Activated CD4-positive, alpha-beta T cell treated with anti-CD3 and anti-CD28 coated beads, Interleukin-2, amount 10 ng/mL, durations not matched to agents 24 days and 14 days (primary cell): ENCODE measurements around the gene CORO7. TPM values are rescaled to one million over a fixed set of nuclear protein-coding genes. Genes with fewer than 3 reads are reported as not detected.
"Not testable (repeated sequence)": the region's sequence is repeated elsewhere in the genome, so short reads cannot be mapped to it uniquely, and the experiment has no call there.

Experiments used
- DNase-seq: peaks from one replicate; pipeline ENCODE4 v3.0.0; 2022
- H3K27ac Mint-ChIP-seq: one replicate; pipeline ENCODE4 v1.8.0; 2022; ENCODE audit warnings: mild to moderate bottlenecking, mixed read lengths
- H3K27me3 Mint-ChIP-seq: one replicate; pipeline ENCODE4 v1.8.0; 2022; ENCODE audit warnings: mixed read lengths
- H3K36me3 Mint-ChIP-seq: one replicate; pipeline ENCODE4 v1.8.0; 2022; ENCODE audit warnings: low read depth, mild to moderate bottlenecking, mixed read lengths
- H3K4me1 Mint-ChIP-seq: one replicate; pipeline ENCODE4 v1.8.0; 2021; ENCODE audit warnings: mixed read lengths
- H3K4me3 Mint-ChIP-seq: one replicate; pipeline ENCODE4 v1.8.0; 2022; ENCODE audit warnings: mild to moderate bottlenecking, moderate library complexity, mixed read lengths
- H3K9me3 Mint-ChIP-seq: one replicate; pipeline ENCODE4 v1.8.0; 2021; ENCODE audit warnings: mixed read lengths
- intact Hi-C: fragments of 100-400 bp; cut with micrococcal nuclease; formaldehyde crosslinking; loops from one replicate; pipeline ENCODE4 v1.15.1; 2023
- total RNA-seq: library from RNA; stranded (reverse); gene quantifications from 2 replicates; pipeline ENCODE4 v1.2.3, GENCODE V29; 2022

CORO7 gene
- total RNA-seq, 1 donor from 2014 or later = 93.3 TPM

DNA sequence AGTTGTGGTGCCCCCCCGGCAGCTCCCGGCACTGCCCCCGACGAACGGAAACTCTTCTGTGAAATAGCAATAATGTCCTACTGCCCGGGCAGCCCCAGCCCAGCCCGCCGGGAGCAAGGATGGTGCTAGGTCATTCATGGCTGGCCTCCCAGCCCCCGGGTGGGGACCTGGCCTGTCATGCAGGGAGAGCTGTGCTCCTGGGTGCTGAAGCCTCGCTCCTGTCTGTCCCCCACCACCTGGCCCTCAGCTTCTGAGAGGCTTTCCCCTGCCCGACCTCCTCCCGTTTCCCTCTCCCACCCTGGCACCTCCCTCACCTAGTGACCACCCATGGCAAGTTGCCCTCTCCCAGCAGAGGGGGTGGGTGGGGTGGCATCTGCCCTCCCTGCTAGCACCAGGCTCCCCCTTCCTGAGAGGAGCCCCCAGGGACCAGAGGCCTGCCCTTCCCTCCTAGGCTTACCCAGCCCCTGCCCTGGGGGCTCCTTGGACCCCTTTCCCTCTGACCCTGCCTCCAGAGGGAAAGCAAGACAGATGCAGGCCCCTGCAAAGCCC is 78.8 kb downstream of the CORO7 start:
- intact Hi-C loops = no loop called here
- Mint-ChIP-seq H3K27me3 (no peaks in the 10 kb centered on the region), H3K27ac (no peak overlapping the region), H3K4me3 (no peak overlapping the region), H3K4me1 (no peaks in the 10 kb centered on the region), H3K36me3 (peaks cover 5% of the 10 kb centered on the region), H3K9me3 (no peaks in the 10 kb centered on the region)
- no peak for DNase-seq

DNA sequence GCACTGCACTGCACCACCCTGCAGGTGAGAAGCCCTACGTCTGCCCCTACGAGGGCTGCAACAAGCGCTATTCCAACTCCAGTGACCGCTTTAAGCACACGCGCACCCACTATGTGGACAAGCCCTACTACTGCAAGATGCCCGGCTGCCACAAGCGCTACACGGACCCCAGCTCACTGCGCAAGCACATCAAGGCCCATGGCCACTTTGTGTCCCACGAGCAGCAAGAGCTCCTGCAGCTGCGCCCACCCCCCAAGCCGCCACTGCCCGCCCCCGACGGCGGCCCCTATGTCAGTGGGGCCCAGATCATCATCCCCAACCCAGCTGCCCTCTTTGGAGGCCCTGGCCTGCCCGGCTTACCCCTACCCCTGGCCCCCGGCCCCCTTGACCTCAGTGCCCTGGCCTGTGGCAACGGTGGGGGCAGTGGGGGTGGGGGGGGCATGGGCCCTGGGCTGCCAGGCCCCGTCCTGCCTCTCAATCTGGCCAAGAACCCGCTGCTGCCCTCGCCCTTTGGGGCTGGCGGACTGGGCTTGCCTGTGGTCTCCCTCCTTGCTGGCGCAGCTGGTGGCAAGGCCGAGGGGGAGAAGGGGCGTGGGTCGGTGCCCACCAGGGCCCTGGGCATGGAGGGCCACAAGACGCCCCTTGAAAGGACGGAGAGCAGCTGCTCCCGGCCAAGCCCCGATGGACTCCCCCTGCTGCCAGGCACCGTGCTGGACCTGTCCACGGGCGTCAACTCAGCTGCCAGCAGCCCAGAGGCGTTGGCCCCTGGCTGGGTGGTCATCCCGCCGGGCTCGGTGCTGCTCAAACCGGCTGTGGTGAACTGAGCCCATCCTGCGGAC is 79.5 kb downstream of the CORO7 start:
- no peak overlapping the region for H3K27ac Mint-ChIP-seq
- H3K9me3 Mint-ChIP-seq = no peaks in the 10 kb centered on the region
- H3K4me1 Mint-ChIP-seq = no peaks in the 10 kb centered on the region
- no peak overlapping the region for H3K4me3 Mint-ChIP-seq
- peaks cover 5% of the 10 kb centered on the region for H3K36me3 Mint-ChIP-seq
- intact Hi-C loops = no loop called here
- no peak for DNase-seq
- no peaks in the 10 kb centered on the region for H3K27me3 Mint-ChIP-seq

DNA sequence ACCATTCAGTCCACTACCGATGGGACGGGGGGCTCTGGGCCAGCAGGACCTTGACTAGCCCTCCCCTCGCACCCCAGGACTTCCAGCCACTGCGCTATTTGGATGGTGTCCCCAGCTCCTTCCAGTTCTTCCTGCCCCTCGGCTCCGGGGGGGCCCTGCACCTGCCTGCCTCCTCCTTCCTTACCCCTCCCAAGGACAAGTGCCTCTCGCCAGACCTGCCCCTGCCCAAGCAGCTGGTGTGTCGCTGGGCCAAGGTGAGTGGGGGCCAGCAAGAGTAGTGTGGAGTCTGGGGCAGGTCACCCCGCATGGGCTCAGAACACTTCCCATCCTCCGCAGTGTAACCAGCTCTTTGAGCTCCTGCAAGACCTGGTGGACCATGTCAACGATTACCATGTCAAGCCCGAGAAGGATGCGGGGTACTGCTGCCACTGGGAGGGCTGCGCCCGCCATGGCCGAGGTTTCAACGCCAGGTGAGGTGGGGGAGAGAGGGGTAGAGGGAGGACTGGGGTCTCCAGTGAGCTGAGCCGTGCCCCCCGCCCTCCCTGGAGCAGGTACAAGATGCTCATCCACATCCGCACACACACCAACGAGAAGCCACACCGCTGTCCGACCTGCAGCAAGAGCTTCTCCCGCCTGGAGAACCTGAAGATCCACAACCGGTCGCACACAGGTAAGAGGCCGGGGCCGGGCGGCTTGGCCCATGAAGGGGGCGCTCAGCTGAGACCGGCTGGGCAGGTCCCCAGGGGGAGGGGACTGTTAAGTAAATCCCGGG is 81.5 kb downstream of the CORO7 start:
- intact Hi-C loops = no loop called here
- no peak overlapping the region for H3K27ac Mint-ChIP-seq
- H3K36me3 Mint-ChIP-seq = peaks cover 2% of the 10 kb centered on the region
- DNase-seq = no peak
- H3K9me3 Mint-ChIP-seq = no peaks in the 10 kb centered on the region
- no peaks in the 10 kb centered on the region for H3K4me1 Mint-ChIP-seq
- H3K27me3 Mint-ChIP-seq = no peaks in the 10 kb centered on the region
- H3K4me3 Mint-ChIP-seq = no peak overlapping the region

DNA sequence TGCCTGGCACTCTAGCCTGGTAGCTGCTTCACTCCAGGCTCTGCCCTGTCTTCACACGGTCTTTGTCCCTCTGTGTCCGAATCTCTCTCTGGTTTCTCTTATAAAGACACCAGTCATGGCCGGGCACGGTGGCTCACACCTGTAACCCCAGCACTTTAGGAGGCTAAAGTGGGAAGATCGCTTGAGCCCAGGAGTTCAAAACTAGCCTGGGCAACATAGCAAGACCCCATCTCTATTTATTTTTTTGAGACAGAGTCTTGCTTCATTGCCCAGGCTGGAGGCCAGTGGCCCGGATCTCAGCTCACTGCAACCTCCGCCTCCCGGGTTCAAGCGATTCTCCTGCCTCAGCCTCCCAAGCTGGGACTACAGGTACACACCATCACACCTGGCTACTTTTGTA is 82.7 kb downstream of the CORO7 start:
- H3K27ac Mint-ChIP-seq, H3K36me3 Mint-ChIP-seq, H3K27me3 Mint-ChIP-seq, DNase-seq, H3K4me3 Mint-ChIP-seq, H3K4me1 Mint-ChIP-seq, H3K9me3 Mint-ChIP-seq, intact Hi-C loops: not testable (repeated sequence)

DNA sequence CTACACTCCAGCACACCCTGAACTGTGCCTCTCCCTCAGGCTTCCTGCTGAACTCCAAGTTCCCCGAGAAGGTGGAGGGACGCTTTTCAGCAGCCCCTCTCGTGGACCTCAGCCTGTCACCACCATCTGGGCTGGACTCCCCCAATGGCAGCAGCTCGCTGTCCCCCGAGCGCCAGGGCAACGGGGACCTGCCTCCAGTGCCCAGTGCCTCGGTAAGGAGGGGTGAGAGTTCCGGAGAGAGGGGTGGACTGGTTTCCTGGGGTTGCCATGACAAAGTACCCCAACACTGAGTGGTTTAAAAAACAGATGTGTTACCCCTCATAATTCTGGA is 83.1 kb downstream of the CORO7 start:
- H3K27ac Mint-ChIP-seq = no peak overlapping the region
- DNase-seq = no peak
- no peaks in the 10 kb centered on the region for H3K9me3 Mint-ChIP-seq
- peaks cover 2% of the 10 kb centered on the region for H3K27me3 Mint-ChIP-seq
- intact Hi-C loops = no loop called here
- H3K4me3 Mint-ChIP-seq = no peak overlapping the region
- H3K4me1 Mint-ChIP-seq = no peaks in the 10 kb centered on the region
- no peaks in the 10 kb centered on the region for H3K36me3 Mint-ChIP-seq

DNA sequence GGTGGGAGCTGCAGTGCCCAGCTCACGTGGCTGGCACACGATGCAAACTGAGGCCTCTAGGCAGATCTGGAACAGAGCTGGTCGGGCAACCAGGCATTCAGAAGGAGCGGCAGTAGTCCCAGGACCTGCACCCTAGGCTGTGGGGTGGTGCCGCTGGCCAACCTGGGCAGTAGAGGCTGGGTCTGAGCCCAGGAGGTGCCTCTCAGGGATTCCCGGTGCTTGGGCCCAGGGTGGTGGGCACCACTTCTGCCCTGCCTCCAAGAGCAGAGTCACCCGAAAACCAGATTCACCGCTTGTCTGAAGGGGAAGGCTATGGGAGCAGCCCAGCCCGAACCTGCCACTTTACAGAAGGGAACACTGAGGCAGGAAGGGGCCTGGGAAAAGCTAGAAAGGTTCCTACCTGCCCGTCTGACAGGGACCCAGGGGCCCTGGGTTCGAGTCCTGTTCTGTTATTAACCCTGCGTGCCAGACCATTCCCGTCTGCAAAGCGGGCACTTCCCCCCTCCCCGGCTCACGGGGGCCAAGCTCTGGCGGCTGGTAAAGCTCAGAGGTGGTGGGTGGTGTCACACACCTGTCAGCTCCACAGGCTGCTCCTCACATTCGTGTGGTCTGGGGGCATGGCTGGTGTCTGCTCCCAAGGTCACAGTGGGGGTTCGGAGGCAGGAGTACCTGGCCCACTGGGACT is 83.6 kb downstream of the CORO7 start:
- intact Hi-C loops = no loop called here
- Mint-ChIP-seq H3K27me3 (peaks cover 5% of the 10 kb centered on the region), H3K9me3 (no peaks in the 10 kb centered on the region), H3K27ac (no peak overlapping the region), H3K4me1 (no peaks in the 10 kb centered on the region), H3K36me3 (no peaks in the 10 kb centered on the region), H3K4me3 (no peak overlapping the region)
- DNase-seq = no peak

DNA sequence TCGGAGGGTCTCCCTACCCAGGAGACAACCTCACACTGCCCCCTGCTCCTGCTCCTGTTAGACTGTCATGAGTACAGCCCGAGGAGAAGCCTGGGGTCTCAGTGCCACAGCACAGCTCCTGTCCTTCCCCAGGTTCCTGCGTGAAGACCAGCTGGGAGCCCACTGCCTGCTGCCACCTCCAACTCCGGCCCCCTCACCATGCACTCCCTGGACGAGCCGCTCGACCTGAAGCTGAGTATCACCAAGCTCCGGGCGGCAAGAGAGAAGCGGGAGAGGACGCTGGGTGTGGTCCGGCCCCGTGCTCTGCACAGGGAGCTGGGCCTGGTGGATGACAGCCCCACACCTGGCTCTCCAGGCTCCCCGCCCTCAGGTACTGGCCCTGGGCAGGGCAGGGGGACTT is 84.3 kb downstream of the CORO7 start:
- H3K4me3 Mint-ChIP-seq = no peak overlapping the region

DNA sequence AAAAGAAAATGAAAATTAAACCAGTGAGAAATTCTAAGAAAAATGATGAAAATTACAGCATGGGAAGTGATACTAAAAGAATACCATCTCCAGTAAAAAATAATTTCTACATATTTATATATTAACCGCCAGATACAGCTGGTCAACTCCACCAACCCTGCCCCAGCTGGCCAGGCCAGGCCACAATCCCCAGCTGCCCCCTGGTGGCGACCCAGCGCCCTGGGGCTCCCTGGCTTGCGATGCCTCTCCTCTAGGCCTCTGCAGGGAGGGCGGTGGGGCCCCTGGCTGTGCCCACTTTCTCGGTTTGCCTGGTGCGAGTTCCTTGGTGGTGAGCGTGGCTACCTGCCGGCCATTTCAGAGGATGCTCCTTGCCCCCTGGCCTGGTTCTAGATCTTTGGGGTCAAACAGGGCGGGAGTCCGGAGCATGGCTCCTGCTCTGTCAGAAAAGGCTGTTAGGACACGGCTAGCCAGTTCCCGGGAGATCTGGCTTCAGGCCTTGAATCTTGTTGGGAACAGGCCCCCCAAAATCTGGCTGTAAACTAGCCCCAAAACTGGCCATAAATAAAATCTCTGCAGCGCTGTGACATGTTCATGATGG is 86.0 kb downstream of the CORO7 start:
- H3K4me1 Mint-ChIP-seq = no peaks in the 10 kb centered on the region
- peaks cover 8% of the 10 kb centered on the region for H3K27me3 Mint-ChIP-seq
- DNase-seq = peak; percentile 92
- no peaks in the 10 kb centered on the region for H3K9me3 Mint-ChIP-seq
- H3K4me3 Mint-ChIP-seq = no peak overlapping the region
- intact Hi-C loops = loop anchor here (1.0 kb wide), 1 partner anchor 42 kb away; no protein-coding TSS in a partner anchor
- no peak overlapping the region for H3K27ac Mint-ChIP-seq
- no peaks in the 10 kb centered on the region for H3K36me3 Mint-ChIP-seq

More for the DNA sequence above, 84.3 kb downstream of the CORO7 start:
- no peak overlapping the region for H3K27ac Mint-ChIP-seq
- H3K9me3 Mint-ChIP-seq = no peaks in the 10 kb centered on the region
- H3K36me3 Mint-ChIP-seq = no peaks in the 10 kb centered on the region
- no peaks in the 10 kb centered on the region for H3K4me1 Mint-ChIP-seq
- peaks cover 5% of the 10 kb centered on the region for H3K27me3 Mint-ChIP-seq
- DNase-seq = no peak
- intact Hi-C loops = no loop called here

DNA sequence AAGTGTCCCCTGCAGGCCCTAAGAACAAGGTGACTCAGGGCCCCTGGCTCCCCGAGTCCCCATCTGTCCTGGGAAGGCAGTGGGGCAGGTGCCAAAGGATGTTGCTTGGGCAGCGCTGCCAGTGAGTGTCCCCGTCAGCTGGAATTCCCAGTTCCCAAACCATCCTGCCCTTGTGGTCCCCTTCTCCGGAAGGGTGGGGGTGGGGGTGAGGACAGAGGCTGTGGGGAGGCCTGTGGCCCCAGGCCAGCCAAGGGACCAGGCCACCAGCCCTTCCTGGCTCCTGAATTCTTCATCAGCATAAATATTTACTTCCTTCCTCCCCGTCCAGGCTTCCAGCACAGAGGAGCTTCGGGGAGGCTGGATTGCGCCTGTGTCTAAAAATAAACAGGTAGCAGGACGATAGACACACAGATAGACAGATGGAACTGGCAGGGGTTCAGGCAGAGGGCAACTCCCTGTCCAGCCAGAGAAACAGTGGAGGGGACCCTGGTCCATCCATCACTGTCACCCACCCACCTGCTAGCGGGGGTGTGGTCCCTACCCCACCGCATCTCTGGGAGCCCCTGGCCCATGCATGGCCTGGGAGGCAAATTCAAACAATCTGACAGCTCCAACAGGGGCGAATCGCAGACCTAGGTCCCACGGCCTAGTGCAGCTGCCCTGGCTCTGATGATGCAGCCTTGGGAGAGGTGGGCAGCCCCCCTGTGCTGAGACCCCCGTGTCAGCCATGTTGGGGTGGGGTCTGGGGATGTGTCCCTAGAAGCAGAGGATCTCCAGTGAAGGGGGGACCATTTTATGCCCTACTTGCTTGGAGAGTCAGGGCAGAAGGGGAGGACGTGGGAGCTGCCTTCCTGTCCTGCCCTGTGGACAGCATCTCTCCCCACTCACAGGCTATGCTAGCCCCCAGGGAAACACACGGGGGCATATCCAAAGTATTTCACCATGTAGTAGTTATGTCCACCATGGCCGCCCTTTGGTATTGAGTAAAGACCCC is 87.3 kb downstream of the CORO7 start:
- intact Hi-C loops = loop anchor here (2.0 to 5.0 kb wide), 2 partner anchors 20 to 57 kb away; partner anchors contain the start of gene TFAP4
- Mint-ChIP-seq H3K36me3 (no peaks in the 10 kb centered on the region), H3K4me1 (no peaks in the 10 kb centered on the region), H3K27me3 (peaks cover 8% of the 10 kb centered on the region), H3K4me3 (no peak overlapping the region), H3K9me3 (no peaks in the 10 kb centered on the region), H3K27ac (no peak overlapping the region)
- no peak for DNase-seq

DNA sequence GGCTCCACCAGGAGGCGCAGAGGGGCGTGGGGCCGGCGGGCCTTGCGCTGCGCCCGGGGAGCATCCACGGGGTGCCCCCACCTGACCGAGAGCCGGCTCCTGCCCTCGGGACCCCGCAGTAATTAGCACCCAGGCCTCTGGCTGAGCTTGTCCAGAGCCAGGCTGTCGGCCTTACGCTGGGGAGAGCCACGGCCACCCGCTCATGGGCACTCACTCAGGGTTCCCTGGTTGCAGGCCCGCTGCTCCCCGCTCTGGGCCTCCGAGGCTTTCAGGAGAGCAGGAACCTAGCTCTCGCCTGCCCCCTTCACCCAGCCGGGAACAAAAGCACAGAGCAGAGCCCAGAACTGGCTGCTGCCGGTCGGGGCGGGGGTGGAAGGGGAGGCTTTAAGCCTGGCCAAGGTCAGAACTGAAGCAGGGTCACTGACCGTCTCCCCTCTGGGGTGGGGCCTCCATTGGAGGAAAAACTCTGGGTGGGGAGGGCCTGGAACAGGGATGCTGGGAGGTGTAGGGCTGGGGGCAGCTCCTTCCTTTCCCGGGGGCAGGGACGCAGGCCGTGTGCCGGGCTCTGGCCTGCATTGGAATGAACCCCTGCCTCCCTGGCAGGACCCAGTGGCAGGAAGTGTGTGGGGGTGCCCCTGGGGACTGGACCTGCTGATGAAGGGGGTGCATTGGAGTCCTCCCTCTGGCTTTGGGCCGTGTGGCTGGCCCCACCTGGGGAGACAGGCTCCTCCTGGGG is 88.2 kb downstream of the CORO7 start:
- peak overlapping the region; percentile 51 for H3K4me3 Mint-ChIP-seq
- no peaks in the 10 kb centered on the region for H3K9me3 Mint-ChIP-seq
- no peaks in the 10 kb centered on the region for H3K4me1 Mint-ChIP-seq
- H3K27me3 Mint-ChIP-seq = peaks cover 8% of the 10 kb centered on the region
- no peaks in the 10 kb centered on the region for H3K36me3 Mint-ChIP-seq
- peak; percentile 82 for DNase-seq
- intact Hi-C loops = loop anchor here (2.0 to 5.0 kb wide), 2 partner anchors 19 to 56 kb away; partner anchors contain the start of gene TFAP4
- no peak overlapping the region for H3K27ac Mint-ChIP-seq

DNA sequence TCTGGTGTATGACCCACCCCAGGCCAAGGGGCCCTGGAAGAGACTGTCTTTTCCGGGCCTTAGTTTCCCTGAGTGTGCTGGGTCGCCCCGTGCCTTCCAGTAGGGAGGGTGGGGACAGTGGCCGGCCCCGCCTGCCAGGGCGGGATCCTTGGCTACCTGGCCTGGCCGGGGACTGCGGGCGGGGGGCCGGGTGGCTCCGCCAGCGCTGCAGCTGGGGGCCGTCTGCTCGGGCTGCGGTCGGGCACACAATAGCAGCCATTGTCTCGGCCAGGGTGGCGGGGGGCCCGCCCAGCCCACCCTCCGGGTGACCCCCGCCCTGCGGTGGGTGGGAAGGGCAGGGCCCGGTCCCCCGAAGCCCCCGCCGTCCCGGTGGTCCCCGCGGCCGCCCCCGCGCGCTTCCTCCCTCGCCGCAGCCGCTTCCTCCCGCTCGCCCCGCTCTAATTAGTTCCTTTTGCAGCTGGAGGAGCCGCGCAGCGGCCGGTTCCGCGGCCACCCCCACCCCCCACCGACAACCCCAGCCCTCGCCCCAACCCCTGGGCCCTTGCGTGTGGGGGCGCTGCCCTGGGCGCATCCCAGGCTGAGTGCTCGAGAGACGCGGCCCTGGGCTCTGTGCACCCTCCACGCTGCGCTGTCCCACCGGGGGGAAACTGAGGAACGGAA is 88.9 kb downstream of the CORO7 start:
- intact Hi-C loops = loop anchor here (2.0 to 5.0 kb wide), 2 partner anchors 19 to 55 kb away; partner anchors contain the start of gene TFAP4
- H3K27ac Mint-ChIP-seq = no peak overlapping the region
- H3K36me3 Mint-ChIP-seq = no peaks in the 10 kb centered on the region
- H3K4me3 Mint-ChIP-seq = peak overlapping the region; percentile 51
- peaks cover 8% of the 10 kb centered on the region for H3K27me3 Mint-ChIP-seq
- DNase-seq = peak; percentile 60
- H3K4me1 Mint-ChIP-seq = no peaks in the 10 kb centered on the region
- H3K9me3 Mint-ChIP-seq = no peaks in the 10 kb centered on the region
